ENCODE measurements around the gene MDFI. TPM values are rescaled to one million over a fixed set of nuclear protein-coding genes. Genes with fewer than 3 reads are reported as not detected.

MDFI gene
- polyA plus RNA-seq, 1 donor from 2014 or later = 42.5 TPM

- no peak overlapping the region for H3K4me2 ChIP-seq (ENCODE audit: low read length)
- no peak overlapping the region for H3K9ac ChIP-seq (ENCODE audit: low read length)
- no peak overlapping the region for H2AFZ ChIP-seq (ENCODE audit: low read depth, low read length)
- H3F3A ChIP-seq (ENCODE audit: insufficient read depth, low read length, poor library complexity, severe bottlenecking) = no peaks in the 10 kb centered on the region
- no peaks in the 10 kb centered on the region for H3K9me2 ChIP-seq (ENCODE audit: insufficient read depth, low read length)
- H3K27me3 ChIP-seq (ENCODE audit: insufficient read depth, low read depth, low read length) = no peaks in the 10 kb centered on the region
- no peaks in the 10 kb centered on the region for H3K79me2 ChIP-seq (replicated peaks; ENCODE audit: insufficient read depth, low read length)
- H4K20me1 ChIP-seq (ENCODE audit: insufficient read depth) = no peaks in the 10 kb centered on the region
- H3K9me3 ChIP-seq (ENCODE audit: low read length) = no peaks in the 10 kb centered on the region
- no peaks in the 10 kb centered on the region for H3K36me3 ChIP-seq (ENCODE audit: insufficient read depth, low read length)
- H3K4me3 ChIP-seq (ENCODE audit: low read length) = no peak overlapping the region
- H3K27ac ChIP-seq (ENCODE audit: low read length) = no peak overlapping the region
- TF ChIP-seq, protein P1, sequence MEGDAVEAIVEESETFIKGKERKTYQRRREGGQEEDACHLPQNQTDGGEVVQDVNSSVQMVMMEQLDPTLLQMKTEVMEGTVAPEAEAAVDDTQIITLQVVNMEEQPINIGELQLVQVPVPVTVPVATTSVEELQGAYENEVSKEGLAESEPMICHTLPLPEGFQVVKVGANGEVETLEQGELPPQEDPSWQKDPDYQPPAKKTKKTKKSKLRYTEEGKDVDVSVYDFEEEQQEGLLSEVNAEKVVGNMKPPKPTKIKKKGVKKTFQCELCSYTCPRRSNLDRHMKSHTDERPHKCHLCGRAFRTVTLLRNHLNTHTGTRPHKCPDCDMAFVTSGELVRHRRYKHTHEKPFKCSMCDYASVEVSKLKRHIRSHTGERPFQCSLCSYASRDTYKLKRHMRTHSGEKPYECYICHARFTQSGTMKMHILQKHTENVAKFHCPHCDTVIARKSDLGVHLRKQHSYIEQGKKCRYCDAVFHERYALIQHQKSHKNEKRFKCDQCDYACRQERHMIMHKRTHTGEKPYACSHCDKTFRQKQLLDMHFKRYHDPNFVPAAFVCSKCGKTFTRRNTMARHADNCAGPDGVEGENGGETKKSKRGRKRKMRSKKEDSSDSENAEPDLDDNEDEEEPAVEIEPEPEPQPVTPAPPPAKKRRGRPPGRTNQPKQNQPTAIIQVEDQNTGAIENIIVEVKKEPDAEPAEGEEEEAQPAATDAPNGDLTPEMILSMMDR (IDR thresholded peaks at IDR 0.05; ENCODE audit: poor library complexity, severe bottlenecking) = no peak
- TF ChIP-seq RAD21 (conservative IDR thresholded peaks at IDR 0.05) = no peak
- no peak for TF ChIP-seq MXI1 (conservative IDR thresholded peaks at IDR 0.05; ENCODE audit: poor library complexity, severe bottlenecking)
- TF ChIP-seq SMC3 (conservative IDR thresholded peaks at IDR 0.05; ENCODE audit: poor library complexity) = no peak
- no peak for TF ChIP-seq EZH2 (IDR thresholded peaks at IDR 0.05; ENCODE audit: borderline replicate concordance, insufficient read depth, low read length, poor library complexity, severe bottlenecking)
- TF ChIP-seq EP300 (conservative IDR thresholded peaks at IDR 0.05; ENCODE audit: poor library complexity, severe bottlenecking) = no peak
Observed at GRCh38 chr6:41695825-41696224, 57.6 kb downstream of the MDFI start.

- Histone ChIP-seq H3K79me2 (replicated peaks; ENCODE audit: insufficient read depth, low read length) (no peaks in the 10 kb centered on the region), H3K4me3 (ENCODE audit: low read length) (no peak overlapping the region), H2AFZ (ENCODE audit: low read depth, low read length) (no peak overlapping the region), H3K27me3 (ENCODE audit: insufficient read depth, low read depth, low read length) (no peaks in the 10 kb centered on the region), H4K20me1 (ENCODE audit: insufficient read depth) (no peaks in the 10 kb centered on the region), H3K36me3 (ENCODE audit: insufficient read depth, low read length) (no peaks in the 10 kb centered on the region), H3K27ac (ENCODE audit: low read length) (no peak overlapping the region), H3F3A (ENCODE audit: insufficient read depth, low read length, poor library complexity, severe bottlenecking) (no peaks in the 10 kb centered on the region), H3K9ac (ENCODE audit: low read length) (no peak overlapping the region), H3K9me2 (ENCODE audit: insufficient read depth, low read length) (no peaks in the 10 kb centered on the region), H3K4me2 (ENCODE audit: low read length) (no peak overlapping the region), H3K9me3 (ENCODE audit: low read length) (no peaks in the 10 kb centered on the region)
- TF ChIP-seq TAF1 (IDR thresholded peaks at IDR 0.05; ENCODE audit: low read depth) (no peak), MXI1 (conservative IDR thresholded peaks at IDR 0.05; ENCODE audit: poor library complexity, severe bottlenecking) (no peak), RAD21 (conservative IDR thresholded peaks at IDR 0.05) (no peak), SMC3 (conservative IDR thresholded peaks at IDR 0.05; ENCODE audit: poor library complexity) (no peak), EP300 (conservative IDR thresholded peaks at IDR 0.05; ENCODE audit: poor library complexity, severe bottlenecking) (no peak), POLR2AphosphoS5 (IDR thresholded peaks at IDR 0.05) (no peak), REST (IDR thresholded peaks at IDR 0.05; ENCODE audit: borderline replicate concordance) (no peak), EZH2 (IDR thresholded peaks at IDR 0.05; ENCODE audit: borderline replicate concordance, insufficient read depth, low read length, poor library complexity, severe bottlenecking) (no peak)
- TF ChIP-seq, protein P1 (IDR thresholded peaks at IDR 0.05; ENCODE audit: poor library complexity, severe bottlenecking) = no peak
Observed at GRCh38 chr6:41696788-41697187, 58.5 kb downstream of the MDFI start.

All from neural cell (in vitro differentiated cells).